Esophagus (tissue), 2 donors: ENCODE results near the gene RAB40A. TPM values are rescaled to one million over a fixed set of nuclear protein-coding genes. Genes with fewer than 3 reads are reported as not detected.
"Not testable (repeated sequence)": the region's sequence is repeated elsewhere in the genome, so short reads cannot be mapped to it uniquely, and the experiment has no call there.

Source experiments
- H3K27ac ChIP-seq, 2 donors: one replicate each; pipeline ENCODE4 v1.5.1; 2013; ENCODE audit warnings: low read depth in 2 of 2, mild to moderate bottlenecking in 2 of 2, inconsistent platforms in 1 of 2, low read length in 1 of 2, moderate library complexity in 1 of 2
- H3K27me3 ChIP-seq, 2 donors: one replicate each; pipeline ENCODE4 v1.6.1; 2013; ENCODE audit warnings: low read length in 2 of 2, control low read depth in 1 of 2, mild to moderate bottlenecking in 1 of 2; ENCODE audit not compliant: insufficient read depth in 2 of 2, control insufficient read depth in 1 of 2
- H3K36me3 ChIP-seq, 2 donors: one replicate each; pipeline ENCODE4 v1.6.1; 2013; ENCODE audit warnings: low read length in 1 of 2; ENCODE audit not compliant: control insufficient read depth in 2 of 2, insufficient read depth in 2 of 2
- H3K4me1 ChIP-seq, 2 donors: one replicate each; pipeline ENCODE4 v1.6.1; 2013; ENCODE audit warnings: low read length in 1 of 2; ENCODE audit not compliant: control insufficient read depth in 2 of 2, insufficient read depth in 2 of 2
- H3K4me3 ChIP-seq, 2 donors: one replicate each; pipeline ENCODE4 v1.5.1; 2013; ENCODE audit warnings: low read length in 2 of 2, mild to moderate bottlenecking in 2 of 2, low read depth in 1 of 2, moderate library complexity in 1 of 2
- H3K9me3 ChIP-seq, 2 donors: one replicate each; pipeline ENCODE4 v1.6.1; 2013; ENCODE audit warnings: mild to moderate bottlenecking in 2 of 2, low read depth in 1 of 2, low read length in 1 of 2, moderate library complexity in 1 of 2; ENCODE audit not compliant: control insufficient read depth in 2 of 2, insufficient read depth in 1 of 2
- whole genome bisulfite sequencing, 2 donors: extraction: QIAGEN DNeasy Blood & Tissue Kit; methylation state at CpG; one replicate each; pipeline ENCODE4 v1.1.7; 2013; 5-methylcytosine and 5-hydroxymethylcytosine counted together
- polyA plus RNA-seq, 2 donors: library from polyadenylated mRNA; stranded (reverse); fragments of 200-250 nt; gene quantifications; one replicate each; pipeline ENCODE4 v1.2.3, GENCODE V29; 2013
- donor health status: healthy with polysubstance abuse.
- donor health status: Bipolar disorder and iron deficiency.

The RAB40A gene
- polyA plus RNA-seq, 2 donors = 0.94 to 1.2 TPM

DNA sequence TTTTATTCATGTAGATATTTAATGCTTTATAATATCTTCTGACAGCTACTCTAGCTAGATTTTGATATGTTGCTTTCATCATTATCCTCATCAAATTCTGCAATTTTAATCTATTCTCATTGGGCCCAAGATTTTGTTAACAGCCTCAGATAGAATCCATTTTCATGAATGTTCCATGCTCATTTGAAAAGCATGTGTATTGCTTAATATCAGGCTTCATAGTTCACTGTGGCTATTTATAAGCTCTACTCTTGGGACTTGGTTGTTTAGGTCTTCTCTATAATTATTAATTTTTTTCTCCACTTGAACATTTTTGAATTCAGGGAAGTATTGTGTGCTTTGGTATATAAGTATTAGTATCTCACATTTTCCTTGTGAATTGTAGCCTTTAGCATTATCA, 41.8 kb downstream of the RAB40A start:
- Histone ChIP-seq H3K36me3 (no peaks in the 10 kb centered on the region), H3K27ac (no peak overlapping the region)

DNA sequence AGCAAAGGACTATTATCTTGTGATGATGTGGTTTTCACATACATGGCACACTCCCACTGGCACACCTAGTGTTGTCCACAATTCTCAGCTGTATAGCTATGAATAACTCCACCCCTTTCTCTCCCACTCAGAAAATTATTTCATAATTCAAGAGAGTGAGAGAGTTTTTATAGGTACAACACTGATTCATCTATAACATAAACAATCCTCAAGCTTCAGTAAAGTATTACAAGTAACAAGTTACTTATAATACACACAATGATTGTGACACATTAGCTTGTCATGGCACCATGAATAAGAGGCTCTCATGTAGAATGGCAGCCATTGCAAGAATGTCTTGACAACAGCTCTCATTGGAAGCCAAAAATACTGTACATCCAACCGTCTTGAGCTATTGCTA, 43.9 kb downstream of the RAB40A start:
- no peaks in the 10 kb centered on the region for H3K36me3 ChIP-seq
- WGBS, 2 donors = 82 to 85% methylated on average over 1 of the region's 1 CpG
- H3K4me1 ChIP-seq = no peaks in the 10 kb centered on the region
- no peak overlapping the region for H3K4me3 ChIP-seq
- no peaks in the 10 kb centered on the region for H3K9me3 ChIP-seq
- no peak overlapping the region for H3K27ac ChIP-seq
- H3K27me3 ChIP-seq = peaks cover 0 to 4% of the 10 kb centered on the region in 2 donors

More for the DNA sequence above, 41.8 kb downstream of the RAB40A start:
- Histone ChIP-seq H3K9me3 (no peaks in the 10 kb centered on the region), H3K27me3 (peaks cover 0 to 4% of the 10 kb centered on the region in 2 donors), H3K4me3 (no peak overlapping the region), H3K4me1 (no peaks in the 10 kb centered on the region)

DNA sequence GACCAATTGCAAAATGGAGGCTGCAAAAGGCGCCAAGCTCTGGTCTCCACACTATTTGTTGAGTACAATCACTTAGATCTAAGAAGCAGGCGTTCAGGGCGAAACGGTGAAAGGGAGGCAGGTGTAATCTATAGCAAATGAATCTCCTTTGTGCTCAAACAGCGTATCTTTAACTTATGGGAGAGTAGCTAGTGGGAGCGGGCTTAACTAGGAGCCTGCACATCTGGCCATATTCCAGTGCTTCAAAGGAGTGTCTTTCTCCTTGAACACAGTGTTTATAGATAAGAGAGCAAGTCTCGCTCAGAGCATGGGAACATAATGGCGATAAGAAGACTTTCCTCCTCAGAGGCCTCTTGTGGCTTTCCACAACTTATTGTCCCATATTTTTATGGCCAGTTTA, 49.3 kb downstream of the RAB40A start:
- H3K9me3 ChIP-seq, H3K27me3 ChIP-seq: not testable (repeated sequence)
- 74 to 93% methylated on average over 8 of the region's 8 CpGs for WGBS, 2 donors

GRCh38 chrX:103467887-103468286, 51.4 kb downstream of the RAB40A start:
- no peaks in the 10 kb centered on the region for H3K27me3 ChIP-seq
- H3K9me3 ChIP-seq = no peaks in the 10 kb centered on the region
- 54 to 79% methylated on average over 2 of the region's 2 CpGs for WGBS, 2 donors
- no peak overlapping the region for H3K27ac ChIP-seq
- no peak overlapping the region for H3K4me3 ChIP-seq
- H3K4me1 ChIP-seq = no peaks in the 10 kb centered on the region
- H3K36me3 ChIP-seq = no peaks in the 10 kb centered on the region

More for the DNA sequence above, 49.3 kb downstream of the RAB40A start:
- not testable (repeated sequence) for H3K36me3 ChIP-seq, H3K4me1 ChIP-seq, H3K4me3 ChIP-seq, H3K27ac ChIP-seq

DNA sequence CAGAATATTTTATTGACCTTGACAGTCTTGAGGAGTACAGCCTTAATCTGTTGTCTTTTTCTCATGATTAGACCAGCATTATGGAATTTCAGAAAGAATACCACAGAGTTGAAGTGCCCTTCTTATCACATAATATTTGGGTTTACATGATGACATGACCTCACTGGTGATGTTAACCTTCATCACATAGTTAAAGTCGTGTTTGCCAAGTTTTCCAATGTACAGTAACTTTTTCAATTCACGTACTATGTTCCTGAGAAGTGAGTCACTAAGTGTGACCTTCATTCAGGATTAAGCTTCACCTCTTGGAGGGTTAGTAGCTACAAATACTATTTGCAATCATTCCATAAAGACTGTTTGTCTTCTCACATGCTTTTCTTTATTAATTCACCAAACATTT, 52.1 kb downstream of the RAB40A start:
- Histone ChIP-seq H3K4me3 (no peak overlapping the region), H3K9me3 (no peaks in the 10 kb centered on the region), H3K27me3 (peaks cover 0 to 2% of the 10 kb centered on the region in 2 donors), H3K4me1 (no peaks in the 10 kb centered on the region), H3K27ac (no peak overlapping the region), H3K36me3 (no peaks in the 10 kb centered on the region)
- 28 to 59% methylated on average over 2 of the region's 2 CpGs for WGBS, 2 donors

- 2 to 6% methylated on average over 3 of the region's 3 CpGs for WGBS, 2 donors
- Histone ChIP-seq H3K27me3 (peaks cover 0 to 3% of the 10 kb centered on the region in 2 donors), H3K36me3 (no peaks in the 10 kb centered on the region), H3K27ac (no peak overlapping the region), H3K4me1 (no peaks in the 10 kb centered on the region), H3K4me3 (peak overlapping the region in 1 of 2 donors; percentile 24), H3K9me3 (no peaks in the 10 kb centered on the region)
Measured at GRCh38 chrX:103464774-103465117, 54.5 kb downstream of the RAB40A start.

GRCh38 chrX:103464072-103464773, 55.1 kb downstream of the RAB40A start:
- Histone ChIP-seq H3K27ac (no peak overlapping the region), H3K9me3 (no peaks in the 10 kb centered on the region), H3K36me3 (no peaks in the 10 kb centered on the region), H3K27me3 (peaks cover 0 to 3% of the 10 kb centered on the region in 2 donors), H3K4me1 (no peaks in the 10 kb centered on the region), H3K4me3 (peak overlapping the region in 1 of 2 donors; percentile 24)
- 29 to 43% methylated on average over 8 of the region's 8 CpGs for WGBS, 2 donors

DNA sequence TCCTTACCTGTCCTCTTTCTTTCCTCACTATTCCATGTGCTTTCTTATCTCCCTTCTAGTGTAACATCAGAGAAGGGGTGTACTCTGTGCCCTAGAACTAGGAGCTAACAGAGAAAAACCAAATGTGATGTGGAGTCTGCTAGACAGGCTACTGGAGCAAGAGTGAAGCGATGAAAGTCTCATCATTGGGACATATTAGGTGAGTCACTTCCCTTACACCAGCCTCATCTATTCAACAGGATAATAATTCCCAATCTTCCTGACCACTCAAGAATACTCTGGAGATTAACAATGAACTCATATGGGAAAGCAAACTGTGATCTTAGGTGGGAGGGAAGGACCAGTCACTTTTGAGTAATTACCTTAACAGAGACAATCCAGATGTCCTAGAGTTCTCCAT, 58.1 kb downstream of the RAB40A start:
- Histone ChIP-seq H3K27me3 (peaks cover 0 to 3% of the 10 kb centered on the region in 2 donors), H3K4me3 (no peak overlapping the region), H3K9me3 (no peaks in the 10 kb centered on the region), H3K4me1 (no peaks in the 10 kb centered on the region), H3K36me3 (no peaks in the 10 kb centered on the region), H3K27ac (no peak overlapping the region)
- 83 to 93% methylated on average over 1 of the region's 1 CpG for WGBS, 2 donors

DNA sequence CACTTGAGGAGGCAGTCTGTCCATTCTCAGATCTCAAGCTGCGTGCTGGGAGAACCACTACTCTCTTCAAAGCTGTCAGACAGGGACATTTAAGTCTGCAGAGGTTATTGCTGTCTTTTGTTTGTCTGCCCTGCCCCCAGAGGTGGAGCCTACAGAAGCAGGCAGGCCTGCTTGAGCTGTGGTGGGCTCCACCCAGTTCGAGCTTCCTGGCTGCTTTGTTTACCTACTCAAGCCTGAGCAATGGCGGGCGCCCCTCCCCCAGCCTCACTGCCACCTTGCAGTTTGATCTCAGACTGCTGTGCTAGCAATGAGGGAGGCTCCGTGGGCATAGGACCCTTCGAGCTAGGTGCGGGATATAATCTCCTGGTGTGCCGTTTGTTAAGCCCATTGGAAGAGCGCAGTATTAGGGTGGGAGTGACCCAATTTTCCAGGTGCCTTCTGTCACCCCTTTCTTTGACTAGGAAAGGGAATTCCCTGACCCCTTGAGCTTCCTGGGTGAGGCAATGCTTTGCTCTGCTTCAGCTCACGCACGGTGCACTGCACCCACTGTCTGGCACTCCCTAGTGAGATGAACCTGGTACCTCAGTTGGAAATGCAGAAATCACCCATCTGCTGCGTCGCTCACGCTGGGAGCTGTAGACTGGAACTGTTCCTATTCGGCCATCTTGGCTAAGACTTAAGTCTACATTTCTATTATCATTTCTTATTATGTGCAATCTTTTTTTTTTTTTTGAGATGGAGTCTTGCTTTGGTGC, 59.1 kb downstream of the RAB40A start:
- not testable (repeated sequence) for H3K4me3 ChIP-seq, H3K27me3 ChIP-seq, H3K9me3 ChIP-seq, H3K36me3 ChIP-seq, H3K4me1 ChIP-seq, H3K27ac ChIP-seq
- 89 to 90% methylated on average over 14 to 15 of the region's 15 CpGs for WGBS, 2 donors

- H3K36me3 ChIP-seq = no peaks in the 10 kb centered on the region
- H3K27me3 ChIP-seq = no peaks in the 10 kb centered on the region
- no peaks in the 10 kb centered on the region for H3K9me3 ChIP-seq
- no peak overlapping the region for H3K27ac ChIP-seq
- WGBS, 2 donors = 51 to 70% methylated on average over 2 of the region's 2 CpGs
- H3K4me1 ChIP-seq = no peaks in the 10 kb centered on the region
- H3K4me3 ChIP-seq = no peak overlapping the region
Measured at GRCh38 chrX:103453655-103454054, 65.6 kb downstream of the RAB40A start.
